ENCODE measurements around the gene TLK1. TPM values are rescaled to one million over a fixed set of nuclear protein-coding genes. Genes with fewer than 3 reads are reported as not detected.

The TLK1 gene
- total and polyA plus RNA-seq, 2 of the 4 experiments (the other 2 are of a cell fraction), result 7.3 to 12.5 TPM

DNA sequence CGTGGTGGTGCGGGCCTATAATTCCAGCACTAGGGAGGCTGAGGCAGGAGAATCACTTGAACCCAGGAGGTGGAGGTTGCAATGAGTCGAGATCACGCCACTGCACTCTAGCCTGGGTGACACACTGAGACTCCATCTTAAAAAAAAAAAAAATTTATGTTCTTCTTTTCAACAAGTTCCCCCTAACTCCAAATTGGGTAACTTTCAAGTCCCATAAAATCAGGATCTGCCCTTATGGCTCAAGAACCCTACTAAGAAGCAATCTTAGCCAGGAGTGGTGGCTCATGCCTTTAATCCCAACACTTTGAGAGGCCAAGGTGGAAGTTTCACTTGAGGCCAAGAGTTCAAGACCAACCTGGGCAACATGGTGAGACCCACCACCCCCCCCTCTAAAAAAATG lies 30.3 kb upstream of the TLK1 start:
- H3K4ac ChIP-seq (ENCODE audit: low read depth, low read length), result no peak overlapping the region
- no peak overlapping the region for H3K4me2 ChIP-seq (ENCODE audit: low read depth, low read length)
- H2AFZ ChIP-seq (replicated peaks; ENCODE audit: low read length, poor library complexity), result no peak overlapping the region
- H4K5ac ChIP-seq (ENCODE audit: low read depth, low read length), result no peak overlapping the region
- no peak overlapping the region for H2BK15ac ChIP-seq (ENCODE audit: low read depth, low read length)
- no peaks in the 10 kb centered on the region for H3K36me3 ChIP-seq (ENCODE audit: control insufficient read depth, insufficient read depth, low read length)
- ATAC-seq (ENCODE audit: low read depth) (no peak), DNase-seq (no peak)
- intact Hi-C loops (cut with micrococcal nuclease) (no loop called here), in situ Hi-C loops (cut with MboI; ENCODE audit: low sequenced_read_pairs) (no loop called here), dilution Hi-C loops (cut with HindIII; ENCODE audit: low sequenced_read_pairs, unreplicated experiment) (no loop called here)
- no peak overlapping the region for H4K91ac ChIP-seq (ENCODE audit: insufficient read depth, low read depth, low read length)
- ChIA-PET CTCF (no interaction called here), POLR2A (ENCODE audit: unreplicated experiment) (no interaction called here)
- H3K4me3 ChIP-seq (ENCODE audit: insufficient read depth, low read depth, low read length), result no peak overlapping the region
- H4K20me1 ChIP-seq (ENCODE audit: insufficient read depth, low read length), result no peaks in the 10 kb centered on the region
- no peak overlapping the region for H3K14ac ChIP-seq (replicated peaks; ENCODE audit: low read depth, low read length)
- H2AK5ac ChIP-seq (ENCODE audit: low read depth, low read length), result no peak overlapping the region
- no peak overlapping the region for H3K56ac ChIP-seq (ENCODE audit: extremely low read depth, insufficient read depth, low read length)
- TF ChIP-seq RAD21 (IDR thresholded peaks at IDR 0.05; ENCODE audit: low read length), result no peak
- TF ChIP-seq, protein P1, sequence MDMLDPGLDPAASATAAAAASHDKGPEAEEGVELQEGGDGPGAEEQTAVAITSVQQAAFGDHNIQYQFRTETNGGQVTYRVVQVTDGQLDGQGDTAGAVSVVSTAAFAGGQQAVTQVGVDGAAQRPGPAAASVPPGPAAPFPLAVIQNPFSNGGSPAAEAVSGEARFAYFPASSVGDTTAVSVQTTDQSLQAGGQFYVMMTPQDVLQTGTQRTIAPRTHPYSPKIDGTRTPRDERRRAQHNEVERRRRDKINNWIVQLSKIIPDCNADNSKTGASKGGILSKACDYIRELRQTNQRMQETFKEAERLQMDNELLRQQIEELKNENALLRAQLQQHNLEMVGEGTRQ (IDR thresholded peaks at IDR 0.05; ENCODE audit: low read depth, low read length), result no peak
- no peak for TF ChIP-seq MXI1 (IDR thresholded peaks at IDR 0.05; ENCODE audit: borderline replicate concordance, low read depth, low read length)
- TF ChIP-seq FOS (IDR thresholded peaks at IDR 0.05; ENCODE audit: low read depth, low read length), result no peak
- TF ChIP-seq SMC3 (IDR thresholded peaks at IDR 0.05; ENCODE audit: low read depth, low read length), result no peak
- TF ChIP-seq, protein P2, sequence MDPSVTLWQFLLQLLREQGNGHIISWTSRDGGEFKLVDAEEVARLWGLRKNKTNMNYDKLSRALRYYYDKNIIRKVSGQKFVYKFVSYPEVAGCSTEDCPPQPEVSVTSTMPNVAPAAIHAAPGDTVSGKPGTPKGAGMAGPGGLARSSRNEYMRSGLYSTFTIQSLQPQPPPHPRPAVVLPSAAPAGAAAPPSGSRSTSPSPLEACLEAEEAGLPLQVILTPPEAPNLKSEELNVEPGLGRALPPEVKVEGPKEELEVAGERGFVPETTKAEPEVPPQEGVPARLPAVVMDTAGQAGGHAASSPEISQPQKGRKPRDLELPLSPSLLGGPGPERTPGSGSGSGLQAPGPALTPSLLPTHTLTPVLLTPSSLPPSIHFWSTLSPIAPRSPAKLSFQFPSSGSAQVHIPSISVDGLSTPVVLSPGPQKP (IDR thresholded peaks at IDR 0.05; ENCODE audit: borderline replicate concordance, low read depth, low read length), result no peak
- TF ChIP-seq CHD1 (IDR thresholded peaks at IDR 0.05; ENCODE audit: low read depth, low read length), result no peak
- no peak for TF ChIP-seq BHLHE40 (IDR thresholded peaks at IDR 0.05; ENCODE audit: low read depth, low read length)
- TF ChIP-seq, protein P3, sequence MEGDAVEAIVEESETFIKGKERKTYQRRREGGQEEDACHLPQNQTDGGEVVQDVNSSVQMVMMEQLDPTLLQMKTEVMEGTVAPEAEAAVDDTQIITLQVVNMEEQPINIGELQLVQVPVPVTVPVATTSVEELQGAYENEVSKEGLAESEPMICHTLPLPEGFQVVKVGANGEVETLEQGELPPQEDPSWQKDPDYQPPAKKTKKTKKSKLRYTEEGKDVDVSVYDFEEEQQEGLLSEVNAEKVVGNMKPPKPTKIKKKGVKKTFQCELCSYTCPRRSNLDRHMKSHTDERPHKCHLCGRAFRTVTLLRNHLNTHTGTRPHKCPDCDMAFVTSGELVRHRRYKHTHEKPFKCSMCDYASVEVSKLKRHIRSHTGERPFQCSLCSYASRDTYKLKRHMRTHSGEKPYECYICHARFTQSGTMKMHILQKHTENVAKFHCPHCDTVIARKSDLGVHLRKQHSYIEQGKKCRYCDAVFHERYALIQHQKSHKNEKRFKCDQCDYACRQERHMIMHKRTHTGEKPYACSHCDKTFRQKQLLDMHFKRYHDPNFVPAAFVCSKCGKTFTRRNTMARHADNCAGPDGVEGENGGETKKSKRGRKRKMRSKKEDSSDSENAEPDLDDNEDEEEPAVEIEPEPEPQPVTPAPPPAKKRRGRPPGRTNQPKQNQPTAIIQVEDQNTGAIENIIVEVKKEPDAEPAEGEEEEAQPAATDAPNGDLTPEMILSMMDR (conservative IDR thresholded peaks at IDR 0.05; ENCODE audit: low read depth, low read length), result no peak
- TF ChIP-seq POLR2A (IDR thresholded peaks at IDR 0.05; ENCODE audit: low read depth, low read length), result no peak
- no peak for TF ChIP-seq CEBPB (IDR thresholded peaks at IDR 0.05; ENCODE audit: low read depth, low read length)
- no peak for TF ChIP-seq RCOR1 (IDR thresholded peaks at IDR 0.05; ENCODE audit: insufficient replicate concordance, low read length)
- no peak for TF ChIP-seq MAFK (IDR thresholded peaks at IDR 0.05; ENCODE audit: low read depth, low read length)
- TF ChIP-seq NFE2L2 (IDR thresholded peaks at IDR 0.05; ENCODE audit: low read depth, low read length), result no peak
- no peak overlapping the region for H3K9ac ChIP-seq (ENCODE audit: low read depth, low read length)
- no peak overlapping the region for H3K27ac ChIP-seq (ENCODE audit: insufficient read depth, low read length)
- H3K79me1 ChIP-seq (ENCODE audit: low read depth in 1 of 2, low read length in 2 of 2), result 0 out of 4 replicates have a peak, but pooled peaks cover 0 to 3% of the 10 kb centered on the region in 2 experiments
- H3K27me3 ChIP-seq (ENCODE audit: control insufficient read depth, insufficient read depth, low read length), result no peaks in the 10 kb centered on the region
- no peaks in the 10 kb centered on the region for H3K9me3 ChIP-seq (ENCODE audit: control insufficient read depth, insufficient read depth, low read length)
- no peak overlapping the region for H2AK9ac ChIP-seq (replicated peaks; ENCODE audit: low read depth, low read length, poor library complexity)
- no peak overlapping the region for H3K23ac ChIP-seq (ENCODE audit: low read depth, low read length)
- WGBS, 2 experiments (ENCODE audit: extremely low coverage in 2 of 2, insufficient read length in 1 of 2), result no CpG with 5 or more reads among the region's 4 CpGs
- H3K9me1 ChIP-seq (ENCODE audit: insufficient read depth, low read length), result peaks cover 8% of the 10 kb centered on the region
- no peak overlapping the region for H2BK120ac ChIP-seq (ENCODE audit: low read depth, low read length)
- no peak overlapping the region for H4K8ac ChIP-seq (ENCODE audit: low read depth in 2 of 2, low read length in 2 of 2)
- no peak overlapping the region for H2BK20ac ChIP-seq (ENCODE audit: low read depth, low read length)
- no peak overlapping the region for H2BK5ac ChIP-seq (ENCODE audit: low read depth, low read length, poor library complexity, severe bottlenecking)
- H3K4me1 ChIP-seq (ENCODE audit: control insufficient read depth, insufficient read depth, low read length), result peaks cover 3% of the 10 kb centered on the region
- no peak overlapping the region for H3K18ac ChIP-seq (ENCODE audit: low read depth, low read length)
- no TSS peak for BruUV-seq (replicated peaks)
